Cardiac fibroblast (primary cell): ENCODE results near the gene TUBB1.

Experiments
- DNase-seq, 2 donors: peaks; one replicate each; pipeline versions ENCODE4 v3.0.0 to v3.0.0-alpha.2; 2010; ENCODE audit warnings: low read depth in 2 of 2
- H3K4me3 ChIP-seq, 2 donors: replicated peaks in 1 of 2; 1 replicate in 1 of 2; 2 replicates in 1 of 2; pipeline ENCODE4 v1.5.1; 2011; ENCODE audit warnings: low read depth in 2 of 2, low read length in 2 of 2, mild to moderate bottlenecking in 2 of 2, moderate library complexity in 1 of 2
- TF ChIP-seq, protein P1 (sequence below): IDR thresholded peaks from one replicate; pipeline ENCODE4 v1.5.1; 2011; ENCODE audit warnings: low read depth, mild to moderate bottlenecking, low read length, inconsistent platforms

The TUBB1 gene

DNA sequence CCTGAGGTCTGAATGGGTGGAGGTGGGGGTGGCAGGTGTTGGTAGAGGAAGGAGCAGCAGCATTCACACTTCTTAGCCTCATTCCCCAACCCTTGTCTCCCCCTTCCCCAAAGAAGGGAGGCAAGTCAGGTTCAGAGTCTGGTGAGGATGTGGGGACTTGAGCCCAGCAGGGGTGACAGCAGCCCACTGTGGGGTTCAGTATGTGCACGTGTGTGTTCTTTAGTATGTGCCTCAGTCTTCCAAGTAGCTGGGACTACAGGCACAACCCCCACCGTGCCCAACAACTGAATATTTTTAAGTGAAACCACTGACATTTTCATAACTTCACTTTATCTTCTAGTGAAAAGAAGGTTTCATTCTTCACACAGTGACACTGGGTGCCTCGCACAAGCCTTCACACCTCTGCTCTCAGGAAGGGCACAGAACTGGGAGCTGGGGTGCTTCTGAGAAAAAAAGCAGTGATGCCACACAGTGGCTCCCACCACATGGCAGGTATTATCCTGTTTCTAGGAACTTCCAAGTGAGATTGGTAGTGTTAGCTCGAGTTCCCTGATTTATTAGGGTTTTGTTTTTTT is 56.8 kb downstream of the TUBB1 start:
- no peak for DNase-seq
- no peak overlapping the region for H3K4me3 ChIP-seq
- TF ChIP-seq, protein P1, sequence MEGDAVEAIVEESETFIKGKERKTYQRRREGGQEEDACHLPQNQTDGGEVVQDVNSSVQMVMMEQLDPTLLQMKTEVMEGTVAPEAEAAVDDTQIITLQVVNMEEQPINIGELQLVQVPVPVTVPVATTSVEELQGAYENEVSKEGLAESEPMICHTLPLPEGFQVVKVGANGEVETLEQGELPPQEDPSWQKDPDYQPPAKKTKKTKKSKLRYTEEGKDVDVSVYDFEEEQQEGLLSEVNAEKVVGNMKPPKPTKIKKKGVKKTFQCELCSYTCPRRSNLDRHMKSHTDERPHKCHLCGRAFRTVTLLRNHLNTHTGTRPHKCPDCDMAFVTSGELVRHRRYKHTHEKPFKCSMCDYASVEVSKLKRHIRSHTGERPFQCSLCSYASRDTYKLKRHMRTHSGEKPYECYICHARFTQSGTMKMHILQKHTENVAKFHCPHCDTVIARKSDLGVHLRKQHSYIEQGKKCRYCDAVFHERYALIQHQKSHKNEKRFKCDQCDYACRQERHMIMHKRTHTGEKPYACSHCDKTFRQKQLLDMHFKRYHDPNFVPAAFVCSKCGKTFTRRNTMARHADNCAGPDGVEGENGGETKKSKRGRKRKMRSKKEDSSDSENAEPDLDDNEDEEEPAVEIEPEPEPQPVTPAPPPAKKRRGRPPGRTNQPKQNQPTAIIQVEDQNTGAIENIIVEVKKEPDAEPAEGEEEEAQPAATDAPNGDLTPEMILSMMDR: no peak
